SW 1271 (cell line): Measurements from ENCODE around the gene PPP1R10.

Experiments used
- DNase-seq, 2 experiments: peaks; one replicate each; lab custom pipeline; 2025; lab: John Stamatoyannopoulos, UW

PPP1R10 gene

DNA sequence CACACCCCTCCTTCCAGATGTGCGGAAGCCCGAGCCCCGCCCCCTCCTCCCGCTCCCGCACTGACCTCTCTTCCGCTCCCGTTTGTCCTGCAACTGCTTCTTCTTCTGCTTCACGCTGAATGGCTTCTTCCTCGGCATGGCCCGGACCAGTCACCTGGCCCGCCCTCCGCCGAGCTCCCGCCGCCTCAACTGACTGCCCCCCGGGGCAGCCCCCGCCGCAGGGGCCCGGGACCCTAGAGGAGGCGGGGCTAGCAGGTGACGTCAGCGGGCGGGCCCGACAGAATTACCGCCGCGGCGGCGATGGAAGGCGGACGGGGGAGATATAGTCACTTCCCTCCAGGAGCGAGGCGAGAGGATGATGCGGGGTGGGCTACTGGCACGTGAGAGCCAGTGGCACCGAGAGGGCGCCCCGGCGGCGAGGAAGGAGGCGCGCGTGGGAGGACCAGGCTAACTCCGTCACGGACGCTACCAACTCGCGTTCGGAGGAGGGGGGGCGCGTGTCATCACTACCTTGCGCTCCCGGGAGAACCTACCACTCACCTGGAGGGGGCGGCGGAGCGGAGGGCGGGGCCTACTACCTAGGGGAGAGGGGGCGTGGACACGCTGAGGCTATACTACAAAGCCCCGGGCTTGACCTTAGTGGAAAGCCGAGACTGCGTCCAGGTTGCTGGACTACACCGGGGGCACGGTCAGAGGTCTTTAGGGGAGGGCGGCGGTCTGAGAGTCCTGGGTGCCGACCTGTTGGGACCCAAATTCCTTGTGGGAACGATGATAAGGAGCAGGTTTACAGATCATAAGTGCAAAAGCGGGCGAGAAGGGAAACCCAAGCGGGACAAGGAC lies 60.8 kb downstream of the PPP1R10 start, which contains the start of gene GNL1:
Gene GNL1, minus strand, starts transcription at position 424 of the 840 bp plus-strand sequence. Its CDS starts 286 bp downstream, at position 138.
- DNase-seq: peak; percentile 84 to 93

DNA sequence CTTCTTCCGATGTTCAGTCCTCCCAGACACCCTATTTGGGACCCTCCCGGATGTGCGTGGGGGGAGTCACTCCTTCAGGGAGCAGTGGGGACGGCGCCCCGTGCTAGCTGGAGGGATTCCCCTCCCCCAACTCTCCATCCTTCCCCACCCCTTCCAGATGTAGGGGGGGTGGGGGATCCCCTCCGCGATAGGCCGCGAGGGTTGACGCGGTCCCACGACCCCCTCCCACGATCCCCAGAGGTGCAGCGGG lies 61.3 kb downstream of the PPP1R10 start:
- no peak for DNase-seq

DNA sequence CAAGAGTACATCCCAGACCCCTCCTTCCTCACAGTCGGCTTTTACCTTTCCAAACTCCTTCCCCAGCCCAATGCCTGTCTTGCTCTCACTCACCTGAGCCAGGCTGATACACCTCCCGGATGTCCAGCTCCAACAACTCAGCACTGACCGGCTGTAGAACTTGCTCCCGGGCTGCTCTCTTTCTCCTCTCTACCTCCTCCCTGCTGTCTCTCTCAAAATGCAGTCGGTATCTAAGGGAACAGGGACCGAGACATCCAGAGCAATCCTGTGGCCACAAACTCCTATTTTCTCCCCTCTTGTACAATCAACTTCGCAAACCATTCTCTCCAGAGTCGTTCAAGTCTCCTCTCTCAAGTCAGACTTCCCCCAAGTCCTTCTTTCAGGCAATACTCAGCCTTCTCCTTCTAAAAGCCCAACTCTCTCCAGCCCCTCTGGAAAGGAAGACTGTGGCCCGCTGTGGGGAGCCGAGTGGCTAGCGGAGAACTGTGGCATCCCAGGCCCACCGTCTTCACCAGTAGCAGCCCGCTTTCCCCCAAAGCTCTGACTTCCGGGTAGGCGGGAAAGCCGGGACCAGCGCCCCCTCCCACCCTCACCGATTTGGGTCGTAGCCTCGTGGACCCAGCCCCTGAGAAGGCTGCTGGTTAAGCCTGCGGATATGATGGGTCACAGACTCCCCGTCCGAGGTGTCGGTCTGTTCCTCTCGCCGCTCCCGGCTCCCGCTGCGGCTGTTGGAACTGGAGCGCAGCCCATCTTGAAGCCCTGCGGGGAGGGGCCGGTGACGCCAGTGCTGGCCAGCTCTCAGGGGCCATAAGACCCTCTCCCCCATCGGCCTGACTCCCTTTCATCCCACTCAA lies 61.9 kb downstream of the PPP1R10 start:
- no peak for DNase-seq

DNA sequence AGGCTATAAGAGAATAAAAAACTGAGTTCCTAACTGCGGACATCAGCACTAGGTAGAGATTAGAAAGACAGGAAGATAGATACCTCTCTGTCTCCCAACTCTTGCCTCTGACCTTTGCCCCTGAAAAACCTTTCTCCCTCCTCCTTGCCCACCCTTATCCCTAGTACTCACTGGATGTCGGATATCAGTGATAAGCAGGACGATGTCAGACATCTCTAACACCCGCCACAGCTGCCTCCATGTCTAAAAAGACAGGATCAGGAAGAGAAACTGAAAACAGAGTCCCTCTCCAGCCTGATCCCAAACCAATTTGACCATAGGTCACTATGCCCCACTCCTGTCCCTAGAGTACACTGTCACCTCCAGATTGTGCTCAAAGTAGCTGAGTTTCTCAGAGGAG lies 62.6 kb downstream of the PPP1R10 start:
- DNase-seq: no peak
